Activated CD4-positive, alpha-beta T cell treated with anti-CD3 and anti-CD28 coated beads for 36 hours (primary cell): ENCODE measurements around the gene ZNF827. TPM values are rescaled to one million over a fixed set of nuclear protein-coding genes. Genes with fewer than 3 reads are reported as not detected.

ENCODE experiments used
- ATAC-seq: fragments of 200-7000 bp; cut with Tn5 transposase; one replicate; pipeline ENCODE4 v1.10.0; 2021; ENCODE audit warnings: mild to moderate bottlenecking, moderate library complexity
- CTCF ChIA-PET: fragments of 350-600 bp; sonication (Branson Sonifier 250); formaldehyde crosslinking; loops from one replicate; lab custom pipeline; 2021; ENCODE audit warnings: antibody characterized with exemption; lab: Charles Lee
- POLR2A ChIA-PET: fragments of 350-600 bp; sonication (Branson Sonifier 250); formaldehyde crosslinking; loops from one replicate; lab custom pipeline; 2021; ENCODE audit warnings: antibody characterized with exemption, inconsistent platforms; lab: Charles Lee
- DNase-seq: peaks from one replicate; pipeline ENCODE4 v3.0.0-alpha.2; 2020
- H3K27ac Mint-ChIP-seq: one replicate; pipeline ENCODE4 v1.8.0; 2021; ENCODE audit warnings: mixed read lengths
- H3K27me3 Mint-ChIP-seq: one replicate; pipeline ENCODE4 v1.8.0; 2021; ENCODE audit warnings: mixed read lengths
- H3K36me3 Mint-ChIP-seq: one replicate; pipeline ENCODE4 v1.8.0; 2021; ENCODE audit warnings: low read depth, mixed read lengths
- H3K4me1 Mint-ChIP-seq: one replicate; pipeline ENCODE4 v1.8.0; 2021; ENCODE audit warnings: mixed read lengths
- H3K4me3 Mint-ChIP-seq: one replicate; pipeline ENCODE4 v1.8.0; 2021; ENCODE audit warnings: mild to moderate bottlenecking, moderate library complexity, mixed read lengths
- H3K9me3 Mint-ChIP-seq: one replicate; pipeline ENCODE4 v1.8.0; 2021; ENCODE audit warnings: low read depth, mixed read lengths
- intact Hi-C, 2 experiments: fragments of 100-400 bp; cut with DNase I in 1 of 2; cut with micrococcal nuclease in 1 of 2; formaldehyde crosslinking; loops; one replicate each; pipeline versions ENCODE4 v1.14.2 to v1.15.1; 2022 to 2024; cut with DNase I, micrococcal nuclease
- total RNA-seq, 2 experiments: library from RNA; stranded (reverse); gene quantifications; one replicate each; pipeline ENCODE4 v1.2.3, GENCODE V29; 2021

ZNF827 gene
- total RNA-seq, 2 experiments from 2014 or later: 21.2 to 26.6 TPM

DNA sequence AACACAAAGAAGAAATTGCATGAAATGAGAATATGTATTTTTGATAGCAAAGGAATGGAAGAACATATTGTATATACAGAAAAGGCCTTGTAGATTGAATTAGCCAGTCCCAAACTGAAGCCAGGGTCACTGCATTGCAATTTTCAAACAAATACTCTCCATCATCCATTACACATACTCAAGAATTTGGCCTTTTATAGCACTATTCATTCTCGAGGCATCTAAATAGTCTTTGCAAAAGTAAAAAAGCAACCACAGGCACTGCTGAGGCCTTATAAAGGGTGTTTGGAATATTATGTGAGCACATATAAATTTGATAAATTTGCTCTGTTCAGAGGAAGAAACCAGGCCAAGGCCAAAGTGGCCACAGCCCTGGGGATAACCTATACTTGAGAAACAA lies 123.0 kb downstream of the ZNF827 start:
- H3K27me3 Mint-ChIP-seq: no peaks in the 10 kb centered on the region
- POLR2A ChIA-PET: interaction anchor here (0.6 kb wide), 1 partner anchor 9 kb away, joined by 3 read pairs; no protein-coding TSS in a partner anchor
- intact Hi-C loops: no loop called here
- H3K4me3 Mint-ChIP-seq: no peak overlapping the region
- DNase-seq: no peak
- peaks cover 29% of the 10 kb centered on the region for H3K4me1 Mint-ChIP-seq
- CTCF ChIA-PET: no interaction called here
- peak overlapping the region; percentile 85 for H3K27ac Mint-ChIP-seq
- no peak for ATAC-seq
- peaks cover 1% of the 10 kb centered on the region for H3K9me3 Mint-ChIP-seq
- peaks cover 79% of the 10 kb centered on the region for H3K36me3 Mint-ChIP-seq

DNA sequence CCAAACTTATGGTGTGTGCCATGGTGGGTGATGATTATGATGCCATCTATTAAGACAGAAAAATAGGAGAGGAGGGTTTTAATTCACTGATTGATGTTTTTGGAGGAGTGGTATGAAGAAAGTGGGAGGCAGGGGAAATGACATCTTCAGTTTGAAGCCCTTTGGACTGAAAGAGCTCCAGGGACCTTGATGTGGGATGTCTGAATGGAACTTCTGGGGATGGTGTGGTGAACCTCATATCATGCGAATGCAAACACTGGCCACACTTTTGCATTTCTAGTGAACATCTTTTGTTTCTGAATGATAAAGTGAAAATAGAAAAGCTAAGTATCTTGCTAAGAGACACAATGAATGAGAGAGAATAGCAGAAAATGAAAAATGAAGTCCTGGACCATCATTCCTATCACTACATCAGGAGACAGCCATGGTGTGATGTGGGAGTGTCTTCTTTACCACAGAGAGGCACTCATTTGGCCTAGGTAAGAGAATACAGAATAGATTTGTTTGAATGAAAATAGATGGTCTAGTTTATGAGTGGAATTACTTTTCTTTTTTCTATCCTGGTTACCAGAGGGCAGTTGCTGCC lies 123.5 kb downstream of the ZNF827 start:
- peak; percentile 41 for DNase-seq
- ChIA-PET POLR2A (interaction anchor here (0.6 kb wide), 1 partner anchor 8 kb away, joined by 3 read pairs; no protein-coding TSS in a partner anchor), CTCF (no interaction called here)
- peak; percentile 76 for ATAC-seq
- Mint-ChIP-seq H3K27ac (peak overlapping the region; percentile 85), H3K36me3 (peaks cover 78% of the 10 kb centered on the region), H3K27me3 (no peaks in the 10 kb centered on the region), H3K4me3 (no peak overlapping the region), H3K9me3 (peaks cover 5% of the 10 kb centered on the region), H3K4me1 (peaks cover 34% of the 10 kb centered on the region)
- intact Hi-C loops: no loop called here

DNA sequence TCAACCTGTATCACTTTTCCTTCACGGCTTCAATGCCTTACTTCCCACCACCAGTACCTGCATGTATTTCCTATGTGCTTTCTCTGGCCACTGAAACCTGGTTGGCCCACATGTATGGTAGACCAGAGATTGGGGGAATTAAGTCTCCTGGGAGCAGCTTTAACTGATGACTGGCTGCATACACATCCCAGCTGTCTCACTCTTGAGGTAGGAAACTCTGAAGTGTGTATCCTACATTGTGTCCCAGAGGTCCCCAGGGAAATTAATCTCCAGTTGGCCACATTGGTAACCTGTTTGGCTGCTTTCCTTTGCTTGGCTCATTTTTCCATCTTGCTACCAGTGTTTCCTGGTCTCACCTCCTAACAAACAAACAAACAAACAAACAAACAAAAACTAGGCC lies 124.4 kb downstream of the ZNF827 start:
- intact Hi-C loops: no loop called here
- Mint-ChIP-seq H3K9me3 (peaks cover 6% of the 10 kb centered on the region), H3K27me3 (no peaks in the 10 kb centered on the region), H3K27ac (peak overlapping the region; percentile 56), H3K4me1 (peaks cover 42% of the 10 kb centered on the region), H3K4me3 (no peak overlapping the region), H3K36me3 (peaks cover 79% of the 10 kb centered on the region)
- ChIA-PET POLR2A (no interaction called here), CTCF (no interaction called here)
- DNase-seq: no peak
- ATAC-seq: no peak

DNA sequence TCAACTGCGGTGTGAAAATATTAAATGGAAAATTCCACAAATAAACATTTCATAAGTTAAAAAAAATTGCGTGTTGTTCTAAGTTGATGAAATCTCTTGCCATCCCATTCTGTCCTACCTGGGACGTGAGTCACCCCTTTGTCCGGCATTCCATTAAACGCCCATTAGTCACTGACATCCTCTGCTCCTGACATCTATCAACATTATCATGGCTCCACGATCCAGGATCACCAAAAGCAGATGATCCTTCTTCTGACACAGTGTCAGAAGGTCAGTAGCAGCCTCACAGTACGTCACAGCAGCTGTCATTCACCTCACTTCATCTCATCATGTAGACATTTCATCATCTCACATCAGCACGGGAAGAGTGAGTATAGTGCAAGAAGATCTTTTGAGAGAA lies 125.7 kb downstream of the ZNF827 start:
- DNase-seq (no peak), ATAC-seq (no peak)
- POLR2A ChIA-PET: no interaction called here
- intact Hi-C loops: no loop called here
- peaks cover 6% of the 10 kb centered on the region for H3K9me3 Mint-ChIP-seq
- peak overlapping the region; percentile 1 for H3K27ac Mint-ChIP-seq
- H3K27me3 Mint-ChIP-seq: no peaks in the 10 kb centered on the region
- no peak overlapping the region for H3K4me3 Mint-ChIP-seq
- H3K36me3 Mint-ChIP-seq: peaks cover 74% of the 10 kb centered on the region
- CTCF ChIA-PET: no interaction called here
- H3K4me1 Mint-ChIP-seq: peaks cover 55% of the 10 kb centered on the region

DNA sequence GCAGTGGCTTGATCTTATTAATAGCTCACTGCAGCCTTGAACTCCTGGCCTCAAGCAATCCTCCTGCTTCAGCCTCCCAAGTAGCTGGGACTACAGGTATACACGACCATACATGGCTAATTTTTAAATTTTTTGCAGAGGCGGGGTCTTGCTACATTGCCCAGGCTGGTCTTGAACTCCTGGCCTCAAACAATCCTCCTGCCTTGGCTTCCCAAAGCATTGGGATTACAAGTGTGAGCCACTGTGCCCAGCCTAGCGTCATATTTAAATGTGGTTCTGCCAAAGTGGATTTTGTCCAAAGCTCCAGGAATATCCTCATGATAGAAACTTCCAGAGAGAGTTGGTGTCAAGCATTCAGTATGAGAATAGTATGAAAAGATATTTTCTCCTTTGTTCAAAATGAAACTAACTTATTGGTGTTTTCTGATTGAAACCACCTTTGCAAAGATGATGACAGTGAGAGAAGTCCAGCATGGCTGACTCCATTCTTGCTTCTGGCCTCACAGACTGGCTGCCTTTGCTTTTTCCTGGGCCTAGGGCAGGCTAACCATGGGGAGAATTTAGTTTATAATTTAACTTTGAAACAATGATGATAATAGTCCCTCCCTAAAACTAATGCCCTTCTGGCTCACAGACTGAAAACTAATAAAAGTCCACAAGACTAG lies 129.6 kb downstream of the ZNF827 start:
- POLR2A ChIA-PET: no interaction called here
- Mint-ChIP-seq H3K36me3 (peaks cover 65% of the 10 kb centered on the region), H3K9me3 (peaks cover 6% of the 10 kb centered on the region), H3K4me1 (peaks cover 61% of the 10 kb centered on the region), H3K27me3 (no peaks in the 10 kb centered on the region), H3K27ac (peak overlapping the region; percentile 95), H3K4me3 (no peak overlapping the region)
- peak; percentile 32 for DNase-seq
- ATAC-seq: peak; percentile 17
- CTCF ChIA-PET: interaction anchor here (0.8 to 1.0 kb wide), 4 partner anchors 19 to 466 kb away, joined by 3 to 5 read pairs (median 3); no protein-coding TSS in a partner anchor
- intact Hi-C loops: loop anchor here (1.0 to 10.0 kb wide), 12 partner anchors 20 to 646 kb away; partner anchors contain the start of genes MMAA (in 2 of the 2), LSM6 (in 1 of the 2), SMAD1 (in 1 of the 2) and ZNF827 (in 1 of the 2)

DNA sequence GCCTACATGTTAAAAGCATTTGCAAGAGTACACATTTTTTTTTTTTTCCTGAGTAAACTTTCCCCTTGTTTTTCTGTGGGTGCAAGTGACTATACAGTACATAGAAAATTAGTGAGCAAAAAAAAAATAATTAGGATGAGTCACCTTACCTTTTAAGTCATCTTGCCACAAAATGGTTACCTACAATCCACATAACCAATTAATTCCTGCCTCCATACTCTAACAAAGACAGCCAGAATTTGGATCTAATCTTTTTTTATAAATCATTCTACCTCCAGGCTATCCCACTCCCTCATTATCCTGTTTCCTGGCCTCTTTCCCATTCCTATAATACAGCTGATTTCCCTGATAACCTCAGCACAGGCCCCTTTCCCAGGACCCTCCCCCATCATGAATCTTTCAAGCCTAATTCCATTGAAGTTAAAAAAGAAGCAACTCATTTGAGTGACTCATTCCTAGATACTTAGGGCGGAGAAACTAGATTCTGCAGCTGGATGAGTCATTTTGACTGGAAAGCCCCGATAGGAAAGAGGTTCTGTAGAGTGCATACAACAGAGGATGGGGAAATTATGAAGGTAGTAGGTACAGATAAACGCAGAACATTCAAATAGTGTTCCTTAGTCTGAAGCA lies 130.5 kb downstream of the ZNF827 start:
- ChIA-PET CTCF (interaction anchor here (0.8 to 1.0 kb wide), 4 partner anchors 20 to 465 kb away, joined by 3 to 5 read pairs (median 3); no protein-coding TSS in a partner anchor), POLR2A (interaction anchor here (0.6 to 1.5 kb wide), 4 partner anchors 10 to 88 kb away, joined by 3 to 7 read pairs (median 4); no protein-coding TSS in a partner anchor)
- peaks cover 60% of the 10 kb centered on the region for H3K36me3 Mint-ChIP-seq
- peak overlapping the region; percentile 39 for H3K4me3 Mint-ChIP-seq
- intact Hi-C loops: loop anchor here (1.0 to 10.0 kb wide), 12 partner anchors 21 to 647 kb away; partner anchors contain the start of genes MMAA (in 2 of the 2), LSM6 (in 1 of the 2), SMAD1 (in 1 of the 2) and ZNF827 (in 1 of the 2)
- peaks cover 6% of the 10 kb centered on the region for H3K9me3 Mint-ChIP-seq
- peak overlapping the region; percentile 95 for H3K27ac Mint-ChIP-seq
- H3K4me1 Mint-ChIP-seq: peaks cover 59% of the 10 kb centered on the region
- no peaks in the 10 kb centered on the region for H3K27me3 Mint-ChIP-seq
- peak; percentile 65 for DNase-seq
- peak; percentile 82 for ATAC-seq

DNA sequence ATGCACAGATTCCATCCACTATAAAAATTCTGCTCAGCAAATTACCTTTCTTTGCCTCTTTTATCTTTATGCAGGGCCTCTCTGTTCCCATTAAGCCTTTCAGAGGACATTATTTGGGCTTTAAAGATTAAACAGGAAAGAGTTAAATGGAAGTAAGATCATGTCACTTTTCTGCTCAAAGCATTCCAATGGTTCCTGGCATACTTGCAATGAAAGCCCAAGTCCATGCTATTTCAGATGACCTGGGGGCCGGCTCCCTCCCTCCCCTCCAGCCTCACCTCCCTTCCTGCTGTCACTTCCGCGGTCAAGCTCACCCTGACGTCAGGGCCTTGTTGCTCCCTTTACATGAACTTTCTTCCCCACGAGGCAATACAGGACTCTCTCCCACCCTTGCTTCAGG lies 133.1 kb downstream of the ZNF827 start:
- ATAC-seq (no peak), DNase-seq (no peak)
- Mint-ChIP-seq H3K27ac (peak overlapping the region; percentile 59), H3K27me3 (no peaks in the 10 kb centered on the region), H3K36me3 (peaks cover 47% of the 10 kb centered on the region), H3K9me3 (peaks cover 4% of the 10 kb centered on the region), H3K4me1 (peaks cover 55% of the 10 kb centered on the region), H3K4me3 (no peak overlapping the region)
- POLR2A ChIA-PET: interaction anchor here (0.6 kb wide), 1 partner anchor 182 kb away, joined by 6 read pairs; no protein-coding TSS in a partner anchor
- intact Hi-C loops: loop anchor here (5.0 to 10.0 kb wide), 3 partner anchors 323 to 649 kb away; partner anchors contain the start of gene SMAD1 (in 1 of the 2)
- CTCF ChIA-PET: interaction anchor here (1.3 kb wide), 1 partner anchor 38 kb away, joined by 3 read pairs; no protein-coding TSS in a partner anchor

DNA sequence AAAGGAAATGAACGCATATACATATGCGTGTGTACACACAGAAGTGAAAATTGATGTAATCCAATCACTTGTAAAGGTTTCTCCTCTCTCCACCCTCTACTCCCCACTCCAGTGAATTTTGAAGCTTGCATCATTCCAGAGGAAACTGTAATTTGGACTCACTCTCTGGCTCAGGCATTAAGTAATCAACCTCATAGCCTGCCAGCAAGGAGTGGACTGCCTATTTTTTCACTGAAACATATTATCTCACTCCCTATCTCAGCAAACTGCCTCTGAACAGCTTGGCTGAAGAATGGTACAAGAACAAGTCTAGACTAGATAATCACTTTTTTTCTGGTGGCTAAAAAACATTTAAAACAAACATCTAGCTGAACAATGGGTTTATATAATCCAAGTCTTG lies 134.5 kb downstream of the ZNF827 start:
- H3K27ac Mint-ChIP-seq: no peak overlapping the region
- ChIA-PET CTCF (interaction anchor here (1.2 kb wide), 1 partner anchor 26 kb away, joined by 3 read pairs; no protein-coding TSS in a partner anchor), POLR2A (no interaction called here)
- no peaks in the 10 kb centered on the region for H3K27me3 Mint-ChIP-seq
- ATAC-seq: no peak
- H3K36me3 Mint-ChIP-seq: peaks cover 40% of the 10 kb centered on the region
- no peaks in the 10 kb centered on the region for H3K9me3 Mint-ChIP-seq
- no peak overlapping the region for H3K4me3 Mint-ChIP-seq
- DNase-seq: no peak
- intact Hi-C loops: loop anchor here in 1 of 2 experiments (10.0 kb wide), 1 partner anchor 651 kb away; no protein-coding TSS in a partner anchor
- H3K4me1 Mint-ChIP-seq: peaks cover 45% of the 10 kb centered on the region

DNA sequence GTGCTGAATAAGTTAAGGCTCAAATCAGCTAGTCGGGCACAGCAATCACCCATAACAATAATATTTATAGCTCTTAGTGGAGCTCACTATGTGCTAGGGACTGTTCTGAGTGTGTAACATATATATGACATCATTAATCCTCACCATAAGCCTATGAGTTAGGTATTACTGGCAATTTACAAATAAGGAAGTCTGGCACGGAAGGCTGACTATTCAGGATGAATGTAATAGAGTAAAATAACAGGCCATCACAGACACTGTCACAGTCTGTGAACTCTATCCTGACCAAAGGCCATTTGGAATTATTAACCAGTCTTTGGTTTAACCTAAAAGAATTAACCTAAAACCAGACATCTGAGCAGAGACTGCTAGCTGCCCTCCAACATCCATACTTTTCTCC lies 139.4 kb downstream of the ZNF827 start:
- Mint-ChIP-seq H3K27me3 (no peaks in the 10 kb centered on the region), H3K4me3 (no peak overlapping the region), H3K4me1 (peaks cover 7% of the 10 kb centered on the region), H3K27ac (no peak overlapping the region), H3K9me3 (no peaks in the 10 kb centered on the region), H3K36me3 (peaks cover 27% of the 10 kb centered on the region)
- DNase-seq: no peak
- intact Hi-C loops: no loop called here
- ChIA-PET CTCF (interaction anchor here (0.8 kb wide), 1 partner anchor 7 kb away, joined by 3 read pairs; no protein-coding TSS in a partner anchor), POLR2A (no interaction called here)
- ATAC-seq: no peak

DNA sequence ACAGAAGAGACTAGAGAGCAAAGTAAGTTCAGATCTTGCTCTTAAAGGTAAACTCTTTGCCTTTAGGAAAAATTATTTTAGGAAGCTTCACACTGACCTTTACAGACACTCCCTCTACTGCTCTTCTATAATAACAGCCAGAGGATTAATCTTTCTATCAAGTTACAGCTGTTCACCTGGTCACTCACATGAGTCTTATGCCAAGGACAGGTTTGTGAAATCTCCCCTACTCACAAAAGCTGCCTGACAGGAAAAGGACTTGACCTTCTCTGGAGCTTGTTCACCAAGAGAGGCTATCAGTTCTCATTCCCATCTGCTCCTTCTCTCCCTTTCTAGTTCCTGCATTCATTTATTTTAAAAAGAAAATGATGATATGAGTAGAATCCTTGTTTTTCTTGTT lies 141.3 kb downstream of the ZNF827 start:
- Mint-ChIP-seq H3K27me3 (no peaks in the 10 kb centered on the region), H3K27ac (no peak overlapping the region), H3K4me1 (peaks cover 3% of the 10 kb centered on the region), H3K9me3 (no peaks in the 10 kb centered on the region), H3K4me3 (no peak overlapping the region), H3K36me3 (peaks cover 26% of the 10 kb centered on the region)
- ATAC-seq: no peak
- ChIA-PET CTCF (no interaction called here), POLR2A (interaction anchor here (0.6 kb wide), 1 partner anchor 185 kb away, joined by 3 read pairs; no protein-coding TSS in a partner anchor)
- intact Hi-C loops: no loop called here
- no peak for DNase-seq

DNA sequence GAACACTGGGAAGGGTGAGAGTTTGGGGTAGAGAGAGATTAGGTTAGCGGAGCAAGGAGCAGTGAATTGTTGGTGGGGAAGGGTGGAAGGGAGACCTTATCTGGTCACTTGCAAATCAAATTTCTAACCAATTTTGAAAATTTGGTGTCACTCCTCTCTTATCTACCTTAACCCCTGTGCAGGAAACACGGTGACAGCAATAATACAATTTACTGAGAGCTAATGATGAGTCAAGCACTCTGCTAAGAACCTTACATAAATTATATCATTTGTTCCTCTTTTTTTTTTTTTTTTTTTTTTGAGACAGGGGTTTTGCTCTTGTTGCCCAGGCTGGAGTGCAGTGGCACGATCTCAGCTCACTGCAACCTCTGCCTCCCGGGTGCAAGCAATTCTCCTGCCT lies 142.3 kb downstream of the ZNF827 start:
- no peak overlapping the region for H3K27ac Mint-ChIP-seq
- intact Hi-C loops: no loop called here
- H3K4me3 Mint-ChIP-seq: no peak overlapping the region
- H3K4me1 Mint-ChIP-seq: peaks cover 3% of the 10 kb centered on the region
- ChIA-PET CTCF (interaction anchor here (1.0 kb wide), 1 partner anchor 179 kb away, joined by 3 read pairs; no protein-coding TSS in a partner anchor), POLR2A (no interaction called here)
- H3K9me3 Mint-ChIP-seq: no peaks in the 10 kb centered on the region
- H3K36me3 Mint-ChIP-seq: peaks cover 26% of the 10 kb centered on the region
- ATAC-seq (no peak), DNase-seq (no peak)
- H3K27me3 Mint-ChIP-seq: no peaks in the 10 kb centered on the region
